Hematopoietic multipotent progenitor cell treated with erythropoietin and hydrocortisone succinate and interleukin-3 and kit ligand, for 4 days (in vitro differentiated cells): ENCODE data around the gene MPC1L.
"Not testable (repeated sequence)": the region's sequence is repeated elsewhere in the genome, so short reads cannot be mapped to it uniquely, and the experiment has no call there.

ENCODE experiments used
- DNase-seq: peaks from one replicate; pipeline ENCODE4 v3.0.0-alpha.2; 2015

Gene MPC1L

GRCh38 chrX:40623139-40623536 is at the start of gene MPC1L:
Gene MPC1L, plus strand, starts transcription at chrX:40623428. Its CDS starts 138 bp downstream, at chrX:40623566.
- no peak for DNase-seq

DNA sequence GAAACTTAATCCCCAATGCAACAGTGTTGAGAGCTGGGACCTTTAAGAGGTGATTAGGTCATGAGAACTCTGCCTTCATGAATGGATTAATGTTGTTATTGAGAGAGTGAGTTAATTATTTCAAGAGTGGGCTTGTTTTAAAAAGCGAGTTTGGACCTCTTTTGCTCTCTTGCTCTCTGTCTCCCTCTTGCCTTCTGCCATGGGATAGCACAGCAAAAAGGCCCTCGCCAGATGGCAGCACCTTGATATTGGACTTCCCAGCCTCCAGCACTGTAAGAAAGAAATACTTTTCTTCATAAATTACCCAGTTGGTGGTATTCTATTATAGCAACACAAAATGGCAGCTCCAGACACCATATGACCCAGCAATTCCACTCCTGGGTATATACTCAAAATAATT is 49.5 kb upstream of the MPC1L start:
- peak; percentile 56 for DNase-seq

- peak; percentile 21 for DNase-seq
These were observed 47.8 kb upstream of the MPC1L start for GRCh38 chrX:40575411-40575810.

- no peak for DNase-seq
These were observed 46.9 kb upstream of the MPC1L start for GRCh38 chrX:40576291-40576690.

DNA sequence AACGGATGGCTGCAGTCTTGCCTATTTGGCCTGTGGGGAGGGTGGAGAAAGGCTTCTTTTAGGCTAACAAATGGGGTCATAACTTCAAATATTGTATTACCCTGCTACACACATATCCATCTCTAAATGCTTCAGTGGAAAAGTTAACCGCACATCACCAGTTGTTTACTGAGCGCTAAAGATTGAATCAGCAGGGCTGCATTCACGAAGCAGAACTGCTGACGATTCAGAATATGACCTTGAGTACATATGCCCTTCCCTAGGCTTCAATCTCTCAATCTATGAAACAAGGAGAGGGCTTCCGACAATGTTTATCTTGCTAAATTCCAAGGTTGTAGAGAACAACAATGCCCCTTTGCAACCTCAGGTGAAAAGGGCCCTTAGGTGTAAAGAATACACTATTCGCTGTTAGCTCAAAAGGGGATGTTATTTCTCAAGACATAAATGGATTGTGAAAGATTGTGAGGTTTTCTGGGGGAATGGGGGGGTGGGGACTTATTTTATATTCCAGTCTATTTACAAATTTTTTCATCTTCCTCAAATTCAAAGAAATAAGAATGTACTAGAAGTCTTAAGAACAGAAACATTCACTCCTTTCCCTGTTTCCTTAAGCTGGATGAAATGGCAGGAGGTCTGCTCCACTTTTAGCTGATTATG is 45.1 kb upstream of the MPC1L start:
- peak; percentile 35 for DNase-seq

- no peak for DNase-seq
These were observed 44.1 kb upstream of the MPC1L start for GRCh38 chrX:40579141-40579540.

GRCh38 chrX:40579900-40580536 is 43.2 kb upstream of the MPC1L start:
- no peak for DNase-seq

DNA sequence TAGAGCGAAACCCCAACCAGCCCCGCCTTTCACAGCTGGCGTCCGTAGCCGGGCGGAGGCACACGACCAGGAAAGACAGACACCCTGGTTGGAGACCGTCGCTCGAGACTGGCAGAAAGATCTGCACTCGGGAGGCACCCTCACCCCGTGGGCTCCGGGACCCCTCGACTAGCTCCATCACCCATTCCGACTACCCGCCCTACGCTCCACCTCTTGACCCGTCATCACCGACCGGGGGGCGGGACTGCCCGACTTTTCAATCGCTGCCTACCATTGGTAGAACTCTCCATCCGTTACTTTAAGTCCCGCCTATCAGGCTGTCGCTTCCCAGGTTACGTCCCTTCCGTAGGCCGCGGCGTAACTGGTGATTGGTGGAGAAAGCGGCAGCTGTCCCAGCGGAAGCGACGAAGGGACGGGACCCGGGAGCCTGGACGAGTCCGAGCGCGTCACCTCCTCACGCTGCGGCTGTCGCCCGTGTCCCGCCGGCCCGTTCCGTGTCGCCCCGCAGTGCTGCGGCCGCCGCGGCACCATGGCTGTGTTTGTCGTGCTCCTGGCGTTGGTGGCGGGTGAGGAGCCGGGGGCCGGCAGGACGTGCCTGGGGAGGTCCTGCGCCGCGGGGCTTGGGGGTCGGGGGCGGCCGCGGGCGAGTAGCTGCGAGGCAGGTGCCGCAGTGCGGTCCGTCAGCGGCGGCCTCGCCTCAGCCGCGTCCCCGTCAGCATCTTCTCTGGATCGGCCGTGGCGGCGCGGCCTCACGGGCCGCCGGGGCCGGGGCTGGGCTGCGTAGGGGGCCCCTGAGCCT is 42.5 kb upstream of the MPC1L start, which contains the start of gene ATP6AP2:
TSS of gene ATP6AP2 (plus strand) at position 434 of the 799 bp plus-strand sequence. CDS start at position 530, 96 bp downstream.
- peak; percentile 97 for DNase-seq

DNA sequence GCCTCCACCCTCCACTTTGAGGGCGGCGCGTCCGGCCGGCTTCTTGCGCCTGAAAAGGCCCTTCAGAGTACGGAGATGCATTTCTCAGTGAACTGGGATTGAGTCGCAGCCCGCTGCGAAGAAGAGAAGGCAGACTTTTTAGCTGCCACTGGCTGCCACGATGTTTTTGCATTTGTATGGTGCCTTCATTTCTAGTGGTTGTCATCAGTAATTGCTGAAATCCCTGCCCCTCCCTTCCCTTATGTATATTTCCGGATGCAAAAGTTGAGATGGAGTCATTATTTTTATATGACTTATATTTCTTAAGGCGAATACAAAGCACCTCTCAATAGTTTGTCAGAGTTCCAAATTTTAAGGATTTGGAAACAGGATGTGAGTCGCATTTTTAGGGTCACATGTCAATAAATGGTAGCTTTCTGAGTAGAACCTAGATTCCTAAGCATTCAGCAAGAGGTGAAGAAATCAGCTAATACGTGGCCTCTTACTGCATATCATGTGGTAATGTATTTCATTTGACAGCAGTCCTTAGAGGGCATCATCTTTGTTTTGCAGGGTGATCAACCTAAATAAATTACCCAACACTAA is 41.8 kb upstream of the MPC1L start:
- DNase-seq: peak; percentile 30

- DNase-seq: not testable (repeated sequence)
These were observed 41.0 kb upstream of the MPC1L start for GRCh38 chrX:40582178-40582577.

DNA sequence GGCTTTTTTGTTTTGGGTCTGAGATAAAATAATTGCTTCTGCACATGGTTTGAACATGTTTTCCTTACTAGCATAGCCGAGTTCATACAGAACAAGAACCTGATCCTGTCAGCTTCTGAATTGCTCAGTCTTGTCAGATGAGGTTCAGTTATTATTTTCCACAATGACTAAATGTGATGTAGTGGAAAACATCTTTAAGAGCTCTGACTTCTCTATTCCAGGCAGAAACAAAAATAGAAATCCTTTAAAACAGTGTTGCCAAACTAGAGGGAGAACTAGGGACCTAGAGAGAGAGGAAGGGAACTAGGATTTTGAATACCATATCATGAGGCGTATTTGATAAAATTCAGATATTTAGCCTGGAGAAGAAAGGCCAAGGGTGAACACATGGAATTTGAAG is 40.4 kb upstream of the MPC1L start:
- DNase-seq: no peak

GRCh38 chrX:40587623-40588022 is 35.6 kb upstream of the MPC1L start:
- not testable (repeated sequence) for DNase-seq

- not testable (repeated sequence) for DNase-seq
These were observed 33.5 kb upstream of the MPC1L start for GRCh38 chrX:40589616-40590321.

DNA sequence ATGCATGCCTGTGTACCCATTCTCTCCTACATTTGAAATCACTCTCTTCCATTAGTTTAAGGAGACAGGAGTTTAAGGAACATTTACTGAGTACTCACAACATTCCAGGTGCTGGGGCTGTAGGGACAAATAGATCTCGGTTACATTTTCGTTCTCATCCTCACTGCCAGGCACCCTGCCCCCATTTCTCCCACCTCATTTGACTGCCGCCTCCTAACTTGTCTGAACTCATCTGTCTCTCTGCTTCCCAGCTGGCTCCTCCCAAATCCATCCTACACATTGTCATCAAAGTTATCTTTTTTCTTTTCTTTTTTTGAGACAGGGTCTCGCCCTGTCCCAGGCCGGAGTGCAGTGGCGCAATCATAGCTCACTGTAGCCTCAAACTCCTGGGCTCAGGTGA is 19.8 kb upstream of the MPC1L start:
- no peak for DNase-seq

DNA sequence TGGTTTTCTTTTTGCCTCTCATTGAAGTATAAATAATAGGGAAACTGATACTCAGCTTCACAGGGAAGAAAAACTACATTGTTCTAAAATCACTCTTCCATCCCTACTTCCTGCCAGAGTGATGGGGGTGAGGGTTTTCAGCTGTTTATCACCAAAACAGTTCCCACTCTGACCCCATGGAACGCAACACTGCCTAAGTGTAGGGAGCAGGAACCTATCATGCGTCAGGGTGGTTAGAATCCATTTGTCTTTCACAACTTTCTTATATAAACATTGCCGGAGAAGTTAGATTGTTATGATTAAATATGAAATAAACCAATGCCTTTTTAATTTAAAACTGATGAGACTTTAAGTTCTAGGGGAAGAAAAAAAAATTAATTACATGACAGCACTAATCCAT is 15.8 kb upstream of the MPC1L start:
- DNase-seq: no peak

DNA sequence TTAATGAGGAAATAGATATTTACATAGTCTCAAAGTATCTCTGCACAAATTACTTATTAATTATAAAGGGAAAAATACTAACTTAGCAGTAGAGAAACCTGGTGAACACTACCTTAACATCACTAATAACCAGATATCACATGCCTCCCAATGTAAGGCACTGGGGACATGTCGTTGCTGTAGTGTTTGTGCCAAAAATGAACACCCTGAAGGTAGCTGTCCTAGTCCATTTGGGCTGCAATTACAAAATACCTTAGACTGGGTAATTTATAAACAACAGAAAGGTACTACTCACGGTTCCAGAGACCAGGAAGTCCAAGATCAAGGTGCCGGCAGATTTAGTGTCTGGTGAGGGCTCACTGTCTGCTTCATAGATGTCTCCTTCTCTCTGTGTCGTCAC is 10.7 kb upstream of the MPC1L start:
- DNase-seq: no peak

DNA sequence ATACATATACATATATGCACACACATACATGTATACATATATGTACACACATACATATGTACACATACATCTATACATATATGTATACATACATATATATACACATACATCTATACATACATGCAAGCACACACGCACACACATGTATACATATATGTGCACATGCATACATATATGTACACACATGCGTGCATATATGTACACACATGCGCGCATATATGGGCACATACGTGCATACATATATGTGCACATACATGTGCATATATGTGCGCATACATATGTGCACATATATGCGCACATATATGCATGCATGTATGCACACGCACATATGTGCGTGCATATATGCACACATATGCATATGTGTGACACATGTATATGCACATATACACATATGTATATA is 7.3 kb upstream of the MPC1L start:
- no peak for DNase-seq

- DNase-seq: no peak
These were observed 5.7 kb upstream of the MPC1L start for GRCh38 chrX:40617566-40617965.

- no peak for DNase-seq
These were observed 619 bp upstream of the MPC1L start for GRCh38 chrX:40622479-40623138.

- no peak for DNase-seq
These were observed 437 bp downstream of the MPC1L start for GRCh38 chrX:40623665-40624064.

- DNase-seq: no peak
These were observed 2.1 kb downstream of the MPC1L start for GRCh38 chrX:40625294-40625693.

DNA sequence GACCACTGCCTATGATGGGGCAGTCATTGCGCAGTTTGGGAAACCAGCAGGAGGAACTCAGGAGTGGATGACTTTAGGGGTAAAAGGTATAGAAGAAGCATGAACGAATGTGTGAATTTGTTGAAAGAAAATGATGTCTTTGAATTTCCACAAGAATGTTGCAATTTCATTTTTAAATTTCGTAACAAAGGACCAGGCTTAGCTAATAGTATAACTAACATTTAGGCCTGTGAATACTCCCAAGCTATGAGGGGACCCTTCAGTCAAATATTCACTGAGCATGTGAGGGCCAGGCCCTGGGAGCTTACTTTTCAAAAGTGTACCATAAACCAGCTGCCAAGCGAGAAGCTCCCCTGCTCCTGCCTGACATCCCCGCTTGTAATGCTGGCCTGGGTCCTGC is 5.3 kb downstream of the MPC1L start:
- DNase-seq: peak; percentile 26
